ENCODE data around the gene HS2ST1.

- TF ChIP-seq POLR2A (IDR thresholded peaks at IDR 0.05) = no peak
- TF ChIP-seq, protein P1, sequence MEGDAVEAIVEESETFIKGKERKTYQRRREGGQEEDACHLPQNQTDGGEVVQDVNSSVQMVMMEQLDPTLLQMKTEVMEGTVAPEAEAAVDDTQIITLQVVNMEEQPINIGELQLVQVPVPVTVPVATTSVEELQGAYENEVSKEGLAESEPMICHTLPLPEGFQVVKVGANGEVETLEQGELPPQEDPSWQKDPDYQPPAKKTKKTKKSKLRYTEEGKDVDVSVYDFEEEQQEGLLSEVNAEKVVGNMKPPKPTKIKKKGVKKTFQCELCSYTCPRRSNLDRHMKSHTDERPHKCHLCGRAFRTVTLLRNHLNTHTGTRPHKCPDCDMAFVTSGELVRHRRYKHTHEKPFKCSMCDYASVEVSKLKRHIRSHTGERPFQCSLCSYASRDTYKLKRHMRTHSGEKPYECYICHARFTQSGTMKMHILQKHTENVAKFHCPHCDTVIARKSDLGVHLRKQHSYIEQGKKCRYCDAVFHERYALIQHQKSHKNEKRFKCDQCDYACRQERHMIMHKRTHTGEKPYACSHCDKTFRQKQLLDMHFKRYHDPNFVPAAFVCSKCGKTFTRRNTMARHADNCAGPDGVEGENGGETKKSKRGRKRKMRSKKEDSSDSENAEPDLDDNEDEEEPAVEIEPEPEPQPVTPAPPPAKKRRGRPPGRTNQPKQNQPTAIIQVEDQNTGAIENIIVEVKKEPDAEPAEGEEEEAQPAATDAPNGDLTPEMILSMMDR (IDR thresholded peaks at IDR 0.05) = no peak
Observed at GRCh38 chr1:87144981-87145380, 230.5 kb downstream of the HS2ST1 start.

Measured in thyroid gland (tissue), 4 donors.